PC-3 (cell line): ENCODE data around the gene ZNF592. TPM values are rescaled to one million over a fixed set of nuclear protein-coding genes. Genes with fewer than 3 reads are reported as not detected.

Experiments
- ATAC-seq: fragments of 200-7000 bp; cut with Tn5 transposase; 2 replicates; pipeline ENCODE4 v1.9.1; 2020; ENCODE audit warnings: mild to moderate bottlenecking, moderate library complexity
- BruUV-seq: library from RNA; stranded (reverse); fragments of 400-500 nt; replicated peaks from 2 replicates; lab custom pipeline; 2021; lab: Mats Ljungman, UMichigan
- CTCF ChIA-PET: fragments of 300-600 bp; sonication (Branson Sonifier 250); formaldehyde crosslinking; loops from one replicate; lab custom pipeline; 2022; ENCODE audit warnings: antibody characterized with exemption; lab: Charles Lee
- POLR2A ChIA-PET: fragments of 300-600 bp; sonication (Branson Sonifier 250); formaldehyde crosslinking; loops from one replicate; lab custom pipeline; 2022; ENCODE audit warnings: antibody characterized with exemption; ENCODE audit not compliant: unreplicated experiment; lab: Charles Lee
- DNase-seq: peaks from one replicate; pipeline ENCODE4 v3.0.0-alpha.2; 2015
- H2AFZ ChIP-seq: fragments of 300-600 bp; sonication (generic); 2 replicates; pipeline ENCODE4 v1.6.0; 2016; ENCODE audit warnings: antibody characterized with exemption, low read length
- H3F3A ChIP-seq: fragments of 300-600 bp; sonication (generic); one replicate; pipeline ENCODE4 v1.6.0; 2017; ENCODE audit warnings: antibody characterized with exemption, low read length, control low read depth, mild to moderate bottlenecking; ENCODE audit not compliant: unreplicated experiment
- H3K27ac ChIP-seq: fragments of 300-600 bp; sonication (generic); 2 replicates; pipeline ENCODE4 v1.5.1; 2016; ENCODE audit warnings: mild to moderate bottlenecking, low read length
- H3K27me3 ChIP-seq: fragments of 300-600 bp; sonication (generic); 2 replicates; pipeline ENCODE4 v1.6.1; 2016; ENCODE audit warnings: low read length, mixed read lengths
- H3K36me3 ChIP-seq: fragments of 300-600 bp; sonication (generic); 2 replicates; pipeline ENCODE4 v1.6.1; 2016; ENCODE audit warnings: low read depth, mixed run types, low read length, mixed read lengths
- H3K4me1 ChIP-seq: fragments of 300-600 bp; sonication (generic); 2 replicates; pipeline ENCODE4 v1.5.1; 2016; ENCODE audit warnings: low read length; ENCODE audit not compliant: insufficient read depth
- H3K4me2 ChIP-seq: fragments of 300-600 bp; sonication (generic); 2 replicates; pipeline ENCODE4 v1.6.0; 2016; ENCODE audit warnings: low read length
- H3K4me3 ChIP-seq: fragments of 300-600 bp; sonication (generic); 2 replicates; pipeline ENCODE4 v1.5.1; 2016; ENCODE audit warnings: mild to moderate bottlenecking, low read length, mixed read lengths
- H3K79me2 ChIP-seq: fragments of 300-600 bp; sonication (generic); 2 replicates; pipeline ENCODE4 v1.6.1; 2017; ENCODE audit warnings: low read length, mixed read lengths
- H3K9ac ChIP-seq: fragments of 300-600 bp; sonication (generic); 2 replicates; pipeline ENCODE4 v1.6.0; 2016; ENCODE audit warnings: mild to moderate bottlenecking, low read length
- H3K9me2 ChIP-seq: fragments of 300-600 bp; sonication (generic); replicated peaks from 2 replicates; pipeline ENCODE4 v1.6.1; 2016; ENCODE audit warnings: mixed run types, low read length, mixed read lengths
- H3K9me3 ChIP-seq: fragments of 300-600 bp; sonication (generic); 2 replicates; pipeline ENCODE4 v1.6.1; 2016; ENCODE audit warnings: low read length, mixed read lengths
- H4K20me1 ChIP-seq: fragments of 300-600 bp; sonication (generic); 2 replicates; pipeline ENCODE4 v1.6.1; 2016; ENCODE audit warnings: low read length, mixed read lengths
- CTCF ChIP-seq: fragments of 300-600 bp; sonication (generic); conservative IDR thresholded peaks from 2 replicates; pipeline ENCODE4 v1.5.1; 2017; ENCODE audit warnings: antibody characterized with exemption, low read depth, mild to moderate bottlenecking, low read length
- EZH2 ChIP-seq: fragments of 300-600 bp; sonication (generic); IDR thresholded peaks from one replicate; pipeline ENCODE4 v1.6.1; 2017; ENCODE audit warnings: antibody characterized with exemption, mild to moderate bottlenecking, low read length; ENCODE audit not compliant: unreplicated experiment
- EZH2phosphoT487 ChIP-seq: fragments of 300-600 bp; sonication (generic); IDR thresholded peaks from 2 replicates; pipeline ENCODE4 v1.6.1; 2018; ENCODE audit warnings: mild to moderate bottlenecking, antibody characterized with exemption, low read length, borderline replicate concordance
- intact Hi-C: fragments of 100-400 bp; cut with micrococcal nuclease; formaldehyde crosslinking; loops from 2 replicates; pipeline ENCODE4 v1.9.0; 2023
- total RNA-seq: library from RNA; depleted of rRNA; stranded (reverse); fragments of >200 nt; gene quantifications from 2 replicates; pipeline ENCODE4 v1.2.3, GENCODE V29; 2014

ZNF592 gene
- total RNA-seq, 1 experiment from 2014 or later = 12.3 TPM

- H3K27ac ChIP-seq = no peak overlapping the region
- no peak overlapping the region for H3K9ac ChIP-seq
- ATAC-seq (no peak), DNase-seq (no peak)
- no peak overlapping the region for H3K4me3 ChIP-seq
- no peak overlapping the region for H3K4me2 ChIP-seq
- H3K9me2 ChIP-seq = no peaks in the 10 kb centered on the region
- H4K20me1 ChIP-seq = peaks cover 24% of the 10 kb centered on the region; the same call in 1 of the 2 replicates
- ChIA-PET CTCF (no interaction called here), POLR2A (no interaction called here)
- H2AFZ ChIP-seq = no peak overlapping the region
- BruUV-seq = no TSS peak
- H3K9me3 ChIP-seq = no peaks in the 10 kb centered on the region
- H3K27me3 ChIP-seq = no peaks in the 10 kb centered on the region
- H3K36me3 ChIP-seq = peaks cover 17% of the 10 kb centered on the region; the same call in 1 of the 2 replicates
- intact Hi-C loops = no loop called here
- no peak for TF ChIP-seq CTCF
- no peak for TF ChIP-seq EZH2
- no peak for TF ChIP-seq EZH2phosphoT487
- H3F3A ChIP-seq = no peaks in the 10 kb centered on the region
- peaks cover 97% of the 10 kb centered on the region for H3K79me2 ChIP-seq
- peaks cover 12% of the 10 kb centered on the region for H3K4me1 ChIP-seq
These were observed 17.3 kb downstream of the ZNF592 start for GRCh38 chr15:84765675-84766074.

GRCh38 chr15:84766461-84767035 is 18.2 kb downstream of the ZNF592 start:
- no TSS peak for BruUV-seq
- ChIA-PET POLR2A (no interaction called here), CTCF (interaction anchor here (0.6 kb wide), 1 partner anchor 24 kb away, joined by 3 read pairs; no protein-coding TSS in a partner anchor)
- peak; percentile 98 for ATAC-seq
- Histone ChIP-seq H3K4me2 (no peak overlapping the region), H3K4me3 (no peak overlapping the region), H2AFZ (no peak overlapping the region), H3K36me3 (peaks cover 17% of the 10 kb centered on the region; the same call in 1 of the 2 replicates), H3K9me2 (no peaks in the 10 kb centered on the region), H3K79me2 (peaks cover 95% of the 10 kb centered on the region), H3K9me3 (no peaks in the 10 kb centered on the region), H3K27ac (0 out of 2 replicates have a peak overlapping the region, but pooled peaks have one; percentile 29), H3K9ac (no peak overlapping the region), H3K27me3 (no peaks in the 10 kb centered on the region), H3F3A (no peaks in the 10 kb centered on the region), H3K4me1 (peaks cover 12% of the 10 kb centered on the region), H4K20me1 (peaks cover 24% of the 10 kb centered on the region; the same call in 1 of the 2 replicates)
- intact Hi-C loops = no loop called here
- TF ChIP-seq CTCF (no peak), EZH2phosphoT487 (no peak), EZH2 (no peak)
- DNase-seq = peak; percentile 70

GRCh38 chr15:84772031-84772430 is 23.6 kb downstream of the ZNF592 start:
- Histone ChIP-seq H3K4me3 (no peak overlapping the region), H3K9ac (no peak overlapping the region), H3K79me2 (peaks cover 85% of the 10 kb centered on the region), H2AFZ (no peak overlapping the region), H3K9me2 (no peaks in the 10 kb centered on the region), H3K4me1 (no peaks in the 10 kb centered on the region), H3K27me3 (no peaks in the 10 kb centered on the region), H3K36me3 (peaks cover 12% of the 10 kb centered on the region; the same call in 1 of the 2 replicates), H4K20me1 (no peaks in the 10 kb centered on the region), H3K27ac (no peak overlapping the region), H3F3A (no peaks in the 10 kb centered on the region), H3K9me3 (no peaks in the 10 kb centered on the region), H3K4me2 (no peak overlapping the region)
- ChIA-PET CTCF (no interaction called here), POLR2A (no interaction called here)
- TF ChIP-seq EZH2phosphoT487 = no peak
- TF ChIP-seq EZH2 = no peak
- no peak for TF ChIP-seq CTCF
- no TSS peak for BruUV-seq
- intact Hi-C loops = no loop called here
- DNase-seq (no peak), ATAC-seq (no peak)
